ENCODE measurements around the gene PRTFDC1.

The PRTFDC1 gene

GRCh38 chr10:24914148-24914547 is 38.3 kb downstream of the PRTFDC1 start:
- Histone ChIP-seq H3K9me2 (replicated peaks; ENCODE audit: insufficient read depth, low read length) (no peaks in the 10 kb centered on the region), H3K9ac (ENCODE audit: low read length) (no peak overlapping the region), H3K36me3 (replicated peaks; ENCODE audit: insufficient read depth, low read length) (no peaks in the 10 kb centered on the region), H3K4me2 (ENCODE audit: low read depth, low read length) (no peak overlapping the region), H3K79me2 (ENCODE audit: low read length) (no peaks in the 10 kb centered on the region), H4K20me1 (ENCODE audit: insufficient read depth, low read length) (no peaks in the 10 kb centered on the region), H3K9me3 (replicated peaks; ENCODE audit: insufficient read depth, low read length) (no peaks in the 10 kb centered on the region), H3K27ac (ENCODE audit: low read length) (no peak overlapping the region), H3K4me1 (ENCODE audit: low read length) (no peaks in the 10 kb centered on the region), H3K4me3 (ENCODE audit: low read length) (no peak overlapping the region), H3K27me3 (replicated peaks; ENCODE audit: insufficient read depth, low read length) (no peaks in the 10 kb centered on the region), H2AFZ (ENCODE audit: low read length) (no peak overlapping the region), H3F3A (ENCODE audit: insufficient read depth, low read length) (no peaks in the 10 kb centered on the region)
- TF ChIP-seq EZH2 (optimal IDR thresholded peaks at IDR 0.05; ENCODE audit: low read depth, low read length) (no peak), CTCF (IDR thresholded peaks at IDR 0.05; ENCODE audit: low read length) (no peak), EZH2phosphoT487 (IDR thresholded peaks at IDR 0.05; ENCODE audit: low read length) (no peak)
- DNase-seq = no peak

DNA sequence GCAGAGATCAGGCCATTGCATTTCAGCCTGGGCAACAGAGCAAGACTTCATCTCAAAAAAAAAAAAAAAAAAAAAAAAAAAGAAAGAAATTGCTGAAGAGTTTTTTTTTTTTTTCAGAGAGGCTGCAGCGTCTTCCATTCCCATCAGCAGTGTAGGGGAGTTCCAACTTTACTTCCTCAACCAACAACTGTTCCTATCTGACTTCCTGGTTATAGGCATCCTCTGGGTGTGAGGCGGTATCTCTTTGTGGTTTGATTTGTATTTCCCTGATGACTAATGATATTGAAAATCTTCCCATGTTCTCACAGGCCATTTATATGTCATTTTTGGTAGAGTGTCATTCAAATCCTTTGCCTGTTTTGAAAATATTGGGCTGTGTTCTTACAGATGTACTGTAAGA is 40.2 kb downstream of the PRTFDC1 start:
- Histone ChIP-seq H3K4me2 (ENCODE audit: low read depth, low read length) (no peak overlapping the region), H3K79me2 (ENCODE audit: low read length) (no peaks in the 10 kb centered on the region), H3K27ac (ENCODE audit: low read length) (no peak overlapping the region), H3K9me3 (replicated peaks; ENCODE audit: insufficient read depth, low read length) (no peaks in the 10 kb centered on the region), H3K4me1 (ENCODE audit: low read length) (no peaks in the 10 kb centered on the region), H3K9ac (ENCODE audit: low read length) (no peak overlapping the region), H3K27me3 (replicated peaks; ENCODE audit: insufficient read depth, low read length) (no peaks in the 10 kb centered on the region), H3K9me2 (replicated peaks; ENCODE audit: insufficient read depth, low read length) (no peaks in the 10 kb centered on the region), H3F3A (ENCODE audit: insufficient read depth, low read length) (no peaks in the 10 kb centered on the region), H2AFZ (ENCODE audit: low read length) (no peak overlapping the region), H3K36me3 (replicated peaks; ENCODE audit: insufficient read depth, low read length) (no peaks in the 10 kb centered on the region), H4K20me1 (ENCODE audit: insufficient read depth, low read length) (no peaks in the 10 kb centered on the region), H3K4me3 (ENCODE audit: low read length) (no peak overlapping the region)
- no peak for TF ChIP-seq EZH2phosphoT487 (IDR thresholded peaks at IDR 0.05; ENCODE audit: low read length)
- no peak for DNase-seq

DNA sequence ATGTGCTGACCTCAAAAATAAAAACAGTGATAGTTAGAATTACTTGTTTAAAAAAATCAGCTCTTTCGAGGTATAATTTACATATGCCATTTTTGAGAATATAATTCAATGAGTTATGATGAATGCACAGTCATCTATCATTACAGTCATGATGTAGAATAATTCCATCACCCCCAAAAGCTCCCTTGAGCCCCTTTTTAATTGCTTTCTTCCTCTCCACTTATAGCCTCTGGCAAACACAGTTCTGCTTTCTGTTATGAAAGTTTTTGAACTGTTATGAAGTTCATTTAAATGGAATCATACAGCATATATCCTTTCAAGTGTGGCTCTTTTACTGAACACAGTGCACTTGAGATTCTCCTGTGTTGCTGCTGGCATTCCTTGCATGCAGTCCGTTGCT is 41.4 kb downstream of the PRTFDC1 start:
- Histone ChIP-seq H3K36me3 (replicated peaks; ENCODE audit: insufficient read depth, low read length) (no peaks in the 10 kb centered on the region), H3K27me3 (replicated peaks; ENCODE audit: insufficient read depth, low read length) (no peaks in the 10 kb centered on the region), H3F3A (ENCODE audit: insufficient read depth, low read length) (no peaks in the 10 kb centered on the region), H3K4me1 (ENCODE audit: low read length) (no peaks in the 10 kb centered on the region), H4K20me1 (ENCODE audit: insufficient read depth, low read length) (no peaks in the 10 kb centered on the region), H3K79me2 (ENCODE audit: low read length) (no peaks in the 10 kb centered on the region), H3K4me2 (ENCODE audit: low read depth, low read length) (no peak overlapping the region), H3K4me3 (ENCODE audit: low read length) (no peak overlapping the region), H3K9ac (ENCODE audit: low read length) (no peak overlapping the region), H3K27ac (ENCODE audit: low read length) (no peak overlapping the region), H3K9me2 (replicated peaks; ENCODE audit: insufficient read depth, low read length) (no peaks in the 10 kb centered on the region), H3K9me3 (replicated peaks; ENCODE audit: insufficient read depth, low read length) (no peaks in the 10 kb centered on the region), H2AFZ (ENCODE audit: low read length) (no peak overlapping the region)
- no peak for TF ChIP-seq EZH2 (optimal IDR thresholded peaks at IDR 0.05; ENCODE audit: low read depth, low read length)
- no peak for TF ChIP-seq EZH2phosphoT487 (IDR thresholded peaks at IDR 0.05; ENCODE audit: low read length)
- TF ChIP-seq CTCF (IDR thresholded peaks at IDR 0.05; ENCODE audit: low read length) = no peak
- DNase-seq = no peak

- Histone ChIP-seq H3K27me3 (replicated peaks; ENCODE audit: insufficient read depth, low read length) (no peaks in the 10 kb centered on the region), H3K36me3 (replicated peaks; ENCODE audit: insufficient read depth, low read length) (no peaks in the 10 kb centered on the region), H3K4me2 (ENCODE audit: low read depth, low read length) (no peak overlapping the region), H3K79me2 (ENCODE audit: low read length) (no peaks in the 10 kb centered on the region), H3K9me3 (replicated peaks; ENCODE audit: insufficient read depth, low read length) (no peaks in the 10 kb centered on the region), H2AFZ (ENCODE audit: low read length) (no peak overlapping the region), H4K20me1 (ENCODE audit: insufficient read depth, low read length) (no peaks in the 10 kb centered on the region), H3K9ac (ENCODE audit: low read length) (no peak overlapping the region), H3F3A (ENCODE audit: insufficient read depth, low read length) (no peaks in the 10 kb centered on the region), H3K4me3 (ENCODE audit: low read length) (no peak overlapping the region), H3K4me1 (ENCODE audit: low read length) (no peaks in the 10 kb centered on the region), H3K27ac (ENCODE audit: low read length) (no peak overlapping the region), H3K9me2 (replicated peaks; ENCODE audit: insufficient read depth, low read length) (no peaks in the 10 kb centered on the region)
- TF ChIP-seq EZH2phosphoT487 (IDR thresholded peaks at IDR 0.05; ENCODE audit: low read length) (no peak), CTCF (IDR thresholded peaks at IDR 0.05; ENCODE audit: low read length) (no peak), EZH2 (optimal IDR thresholded peaks at IDR 0.05; ENCODE audit: low read depth, low read length) (no peak)
- no peak for DNase-seq
Measured at GRCh38 chr10:24910574-24910973, 41.8 kb downstream of the PRTFDC1 start.
